ENCODE results near the gene NUCKS1. TPM values are rescaled to one million over a fixed set of nuclear protein-coding genes. Genes with fewer than 3 reads are reported as not detected.

Gene NUCKS1
- total RNA-seq, 1 experiment from 2014 or later = 427 TPM

- Histone ChIP-seq H2BK120ac (ENCODE audit: low read depth, low read length, poor library complexity, severe bottlenecking) (no peak overlapping the region), H3K9me3 (ENCODE audit: control insufficient read depth, low read depth, low read length) (no peaks in the 10 kb centered on the region), H2BK15ac (ENCODE audit: low read depth, low read length) (no peak overlapping the region), H3K27ac (ENCODE audit: insufficient read length, low read depth, low read length) (no peak overlapping the region), H3T11ph (ENCODE audit: low read length) (no peak overlapping the region), H2BK5ac (ENCODE audit: insufficient read length, low read length) (no peak overlapping the region), H3K4me1 (ENCODE audit: insufficient read depth, low read length) (no peaks in the 10 kb centered on the region), H2AK5ac (ENCODE audit: insufficient read length, low read length) (no peak overlapping the region), H4K5ac (ENCODE audit: insufficient read length, low read depth, low read length) (no peak overlapping the region), H3K18ac (ENCODE audit: insufficient read length, low read depth, low read length) (no peak overlapping the region), H3K4ac (ENCODE audit: low read depth, low read length) (no peak overlapping the region), H2BK20ac (ENCODE audit: low read depth, low read length, poor library complexity, severe bottlenecking) (no peak overlapping the region), H3K79me2 (ENCODE audit: insufficient read depth, low read length) (no peaks in the 10 kb centered on the region), H3K4me2 (ENCODE audit: insufficient read depth, insufficient read length, low read length) (no peak overlapping the region), H4K8ac (replicated peaks; ENCODE audit: insufficient read length, low read depth, low read length) (no peak overlapping the region), H3K79me1 (ENCODE audit: insufficient read depth, low read depth, low read length, poor library complexity, severe bottlenecking) (no peaks in the 10 kb centered on the region), H3K56ac (ENCODE audit: insufficient read length, low read depth, low read length) (no peak overlapping the region), H4K91ac (ENCODE audit: insufficient read length, low read depth, low read length) (no peak overlapping the region), H2BK12ac (ENCODE audit: insufficient read length, low read depth, low read length) (no peak overlapping the region), H3K14ac (ENCODE audit: insufficient read depth, low read length) (no peak overlapping the region), H2AFZ (ENCODE audit: low read length) (no peak overlapping the region), H3K23me2 (ENCODE audit: insufficient read length, low read depth, low read length, poor library complexity, severe bottlenecking) (no peaks in the 10 kb centered on the region), H3K9ac (ENCODE audit: extremely low read depth, insufficient read length, low read length) (no peak overlapping the region), H3K23ac (ENCODE audit: insufficient read length, low read depth, low read length) (no peak overlapping the region), H3K27me3 (ENCODE audit: insufficient read depth, low read length) (no peaks in the 10 kb centered on the region), H4K20me1 (ENCODE audit: control insufficient read depth, insufficient read depth, insufficient read length) (no peaks in the 10 kb centered on the region)
- no CpG with 5 or more reads among the region's 3 CpGs for WGBS (ENCODE audit: extremely low coverage, insufficient read length, low lambda C conversion rate)
- DNase-seq = no peak
- Mint-ChIP-seq H3K27me3 (ENCODE audit: low read depth) (no peaks in the 10 kb centered on the region), H3K4me3 (no peak overlapping the region), H3K9me3 (no peaks in the 10 kb centered on the region), H3K27ac (no peak overlapping the region), H3K4me1 (peaks cover 20 to 24% of the 10 kb centered on the region in 2 experiments), H3K36me3 (ENCODE audit: insufficient read depth in 1 of 3, low read depth in 3 of 3) (peaks cover 37 to 83% (median 81%) of the 10 kb centered on the region in 3 experiments)
- TF ChIP-seq, protein P1, sequence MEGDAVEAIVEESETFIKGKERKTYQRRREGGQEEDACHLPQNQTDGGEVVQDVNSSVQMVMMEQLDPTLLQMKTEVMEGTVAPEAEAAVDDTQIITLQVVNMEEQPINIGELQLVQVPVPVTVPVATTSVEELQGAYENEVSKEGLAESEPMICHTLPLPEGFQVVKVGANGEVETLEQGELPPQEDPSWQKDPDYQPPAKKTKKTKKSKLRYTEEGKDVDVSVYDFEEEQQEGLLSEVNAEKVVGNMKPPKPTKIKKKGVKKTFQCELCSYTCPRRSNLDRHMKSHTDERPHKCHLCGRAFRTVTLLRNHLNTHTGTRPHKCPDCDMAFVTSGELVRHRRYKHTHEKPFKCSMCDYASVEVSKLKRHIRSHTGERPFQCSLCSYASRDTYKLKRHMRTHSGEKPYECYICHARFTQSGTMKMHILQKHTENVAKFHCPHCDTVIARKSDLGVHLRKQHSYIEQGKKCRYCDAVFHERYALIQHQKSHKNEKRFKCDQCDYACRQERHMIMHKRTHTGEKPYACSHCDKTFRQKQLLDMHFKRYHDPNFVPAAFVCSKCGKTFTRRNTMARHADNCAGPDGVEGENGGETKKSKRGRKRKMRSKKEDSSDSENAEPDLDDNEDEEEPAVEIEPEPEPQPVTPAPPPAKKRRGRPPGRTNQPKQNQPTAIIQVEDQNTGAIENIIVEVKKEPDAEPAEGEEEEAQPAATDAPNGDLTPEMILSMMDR (conservative IDR thresholded peaks at IDR 0.05) = no peak
Observed at GRCh38 chr1:205719015-205719414, 31.0 kb downstream of the NUCKS1 start.

Measured in H9 (cell line).